GM19395 (cell line): ENCODE results near the gene PIK3CB.
A peak's percentile ranks its signal among the peaks of the same experiment; 100 is the strongest.
"Not testable (repeated sequence)": the region's sequence is repeated elsewhere in the genome, so short reads cannot be mapped to it uniquely, and the experiment has no call there.

ENCODE experiments used
- ATAC-seq: cut with Tn5 transposase; IDR thresholded peaks from one replicate; pipeline ENCODE4 v1.9.1; 2021; ENCODE audit warnings: mild to moderate bottlenecking, moderate library complexity; ENCODE audit not compliant: unreplicated experiment

Gene PIK3CB

DNA sequence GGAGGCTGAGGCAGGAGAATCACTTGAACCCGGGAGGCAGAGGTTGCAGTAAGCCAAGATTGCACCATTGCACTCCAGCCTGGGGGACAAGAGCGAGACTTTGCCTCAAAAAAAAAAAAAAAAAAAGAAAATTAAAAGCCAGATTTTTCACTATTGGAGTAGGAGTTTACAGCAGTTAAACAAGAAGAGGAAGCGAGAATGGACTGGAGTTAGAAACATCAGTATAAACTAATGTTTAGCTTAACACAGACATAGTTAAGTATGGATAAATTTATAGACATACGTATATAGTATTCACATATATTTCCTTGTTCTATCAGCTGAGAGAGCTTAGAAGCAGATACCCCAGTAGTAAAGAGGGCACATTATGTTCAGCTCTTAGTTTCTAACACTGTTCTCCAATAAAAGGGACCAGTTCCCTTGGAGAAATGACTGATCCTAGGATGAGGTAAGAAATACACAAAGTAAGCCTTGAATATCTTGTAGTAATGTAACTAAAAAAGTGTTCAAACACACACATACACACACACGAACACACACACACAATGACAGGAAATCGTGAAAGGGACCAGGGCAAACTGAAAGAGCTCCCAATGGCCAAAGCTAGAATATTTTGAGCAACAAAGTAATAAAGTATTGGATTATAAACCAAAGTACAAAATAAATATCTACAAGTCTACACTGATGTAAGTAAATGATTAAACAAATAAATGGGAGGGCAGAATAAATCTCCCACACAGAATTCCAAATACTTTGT is 25.1 kb downstream of the PIK3CB start:
- ATAC-seq, result no peak

DNA sequence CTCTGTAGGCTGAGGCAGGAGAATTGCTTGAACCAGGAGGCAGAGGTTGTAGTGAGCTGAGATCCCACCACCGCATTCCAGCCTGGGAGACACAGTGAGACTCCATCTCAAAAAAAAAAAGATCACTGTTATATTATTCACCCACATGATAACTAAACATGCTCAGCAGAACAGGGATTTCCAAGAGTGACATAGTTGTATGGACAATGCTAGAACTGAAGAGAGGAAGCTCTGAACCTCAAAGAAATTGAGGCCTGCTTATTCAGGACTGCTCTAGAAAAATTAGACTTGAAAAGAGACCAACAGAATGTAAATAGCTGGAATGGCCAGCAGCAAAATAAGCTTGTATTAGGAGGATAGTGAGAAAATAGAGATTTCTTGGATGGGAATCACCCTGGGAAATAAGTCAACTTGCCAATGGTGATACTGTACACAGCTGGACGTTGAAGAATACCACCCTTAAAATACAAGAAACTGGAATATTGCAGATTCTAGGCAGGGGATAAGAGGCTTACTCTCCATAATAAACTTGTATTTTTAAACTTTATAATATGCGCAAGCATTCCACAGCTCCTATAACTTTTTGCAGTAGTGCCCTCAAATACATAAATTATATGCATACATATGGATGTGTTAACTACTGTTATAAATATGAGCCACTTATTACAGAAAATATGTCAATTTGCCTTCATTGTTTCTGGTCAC is 28.2 kb downstream of the PIK3CB start:
- no peak for ATAC-seq

DNA sequence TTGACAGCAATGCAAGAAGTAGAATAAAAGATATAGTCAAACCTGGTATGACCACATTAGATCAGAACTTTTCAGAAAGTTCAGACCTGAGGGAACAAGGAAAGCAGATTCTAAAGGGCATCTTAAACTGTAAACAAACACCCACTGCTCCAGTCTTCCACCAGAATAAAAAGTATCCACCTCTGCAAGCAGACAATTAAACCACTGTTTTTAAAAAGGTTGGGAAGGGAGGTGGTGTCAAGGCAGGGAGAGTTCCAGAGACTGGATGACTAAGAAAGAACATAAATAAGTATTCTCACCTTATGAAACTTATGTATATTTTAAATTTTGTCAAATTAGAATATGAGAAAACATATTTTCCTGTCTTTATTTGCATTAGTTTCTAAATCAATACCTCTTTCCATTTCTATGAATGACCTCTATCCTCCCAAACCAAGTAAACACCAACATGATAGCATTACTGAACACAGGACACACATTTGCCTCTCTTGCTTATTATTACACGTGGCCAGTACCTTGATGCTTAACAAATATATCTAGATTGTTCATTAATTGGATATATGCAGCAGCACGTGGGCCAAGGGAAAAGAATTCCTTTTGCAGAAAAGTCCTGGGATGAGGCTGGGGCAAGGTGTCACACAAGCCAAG is 31.6 kb downstream of the PIK3CB start:
- ATAC-seq, result no peak

DNA sequence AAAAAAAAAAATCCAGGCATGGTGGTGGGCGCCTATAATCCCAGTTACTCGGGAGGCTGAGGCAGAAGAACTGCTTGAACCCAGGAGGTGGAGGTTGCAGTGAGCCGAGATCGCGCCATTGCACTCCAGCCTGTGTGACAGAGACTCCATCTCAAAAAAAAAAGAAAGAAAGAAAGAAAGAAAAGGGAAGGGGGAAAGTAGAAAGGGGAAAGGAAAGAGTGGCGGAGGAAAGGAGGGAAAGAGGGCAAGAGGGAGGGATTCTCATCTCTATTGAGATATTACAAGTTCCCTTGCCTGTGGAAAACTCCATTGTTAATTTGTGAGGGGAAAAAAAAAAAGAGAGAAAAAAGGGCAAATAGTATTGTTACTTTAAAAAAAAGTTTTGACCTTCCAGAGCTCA is 32.5 kb downstream of the PIK3CB start:
- ATAC-seq, result not testable (repeated sequence)

DNA sequence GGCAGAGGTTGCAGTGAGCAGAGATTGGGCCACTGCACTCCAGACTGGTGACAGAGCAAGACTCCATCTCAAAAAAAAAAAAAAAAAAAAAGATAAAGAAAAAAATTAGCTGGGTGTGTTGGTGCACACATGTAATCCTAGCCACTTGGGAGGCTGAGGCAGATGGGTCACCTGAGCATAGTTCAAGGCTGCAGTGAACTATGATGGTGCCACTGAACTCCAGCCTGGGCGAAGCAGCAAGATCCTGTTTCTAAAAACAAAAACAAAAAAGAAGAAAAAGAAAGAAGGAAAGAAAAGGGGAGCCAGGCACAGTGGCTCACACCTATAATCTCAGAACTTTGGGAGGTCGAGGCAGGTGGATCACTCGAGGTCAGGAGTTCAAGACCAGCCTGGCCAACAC is 32.9 kb downstream of the PIK3CB start:
- ATAC-seq, result no peak

DNA sequence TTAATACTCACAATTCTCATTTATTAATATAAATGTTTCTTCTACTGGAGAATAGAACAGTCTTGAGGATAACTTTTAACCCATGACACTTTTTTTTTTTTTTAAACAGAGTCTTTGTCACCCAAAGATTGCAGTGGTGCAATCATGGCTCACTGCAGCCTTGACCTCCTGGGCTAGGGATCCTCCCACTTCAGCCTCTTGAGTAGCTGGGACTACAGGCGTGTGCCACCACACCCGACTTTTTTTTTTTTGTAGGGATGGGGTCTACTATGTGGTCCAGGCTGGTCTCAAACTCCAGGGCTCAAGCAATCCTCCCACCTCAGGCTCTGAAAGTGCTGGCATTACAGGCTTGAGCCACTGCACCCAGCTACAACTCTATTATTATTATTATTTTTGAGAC is 34.5 kb downstream of the PIK3CB start:
- no peak for ATAC-seq

DNA sequence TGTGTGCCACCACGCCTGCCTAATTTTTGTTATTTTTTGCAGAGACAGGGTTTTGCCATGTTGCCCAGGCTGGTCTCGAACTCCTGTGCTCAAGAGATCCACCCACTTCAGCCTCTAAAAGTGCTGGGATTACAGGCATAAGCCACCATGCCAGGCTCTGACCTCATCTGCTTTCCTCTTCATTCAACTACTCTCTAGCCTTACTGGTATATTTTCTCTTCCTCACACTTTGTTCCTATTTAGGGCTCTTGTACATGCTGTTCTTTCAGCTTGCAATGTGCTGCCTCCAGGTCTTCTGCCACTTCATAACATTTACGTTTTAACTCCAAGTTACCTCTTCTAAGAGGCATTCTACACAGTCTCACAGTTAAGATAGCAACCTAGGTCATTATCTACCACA is 34.9 kb downstream of the PIK3CB start:
- no peak for ATAC-seq

DNA sequence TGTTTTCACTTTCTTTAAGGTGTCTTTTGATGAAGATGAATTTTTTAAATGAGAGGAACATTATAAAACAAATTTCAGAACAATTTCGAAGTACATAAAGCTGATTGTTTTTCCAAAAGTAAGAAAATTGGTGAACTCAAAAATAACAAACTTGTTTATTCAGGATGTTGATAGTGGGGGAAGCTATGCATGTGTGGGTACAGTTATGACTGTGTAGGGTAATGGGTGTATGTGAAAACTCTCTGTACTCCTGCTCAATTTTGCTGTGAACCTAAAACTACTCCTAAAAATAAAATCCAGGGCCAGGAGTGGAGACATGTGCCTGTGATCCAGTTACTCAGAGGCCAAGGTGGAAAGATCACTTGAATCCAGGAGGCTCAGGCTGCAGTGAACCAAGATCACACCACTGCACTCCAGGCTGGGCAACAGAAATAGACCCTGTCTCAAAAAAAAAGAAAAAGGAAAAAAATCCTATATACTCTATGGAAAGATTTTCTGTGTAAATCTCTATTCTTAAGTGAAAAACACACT is 37.2 kb downstream of the PIK3CB start:
- ATAC-seq, result no peak

DNA sequence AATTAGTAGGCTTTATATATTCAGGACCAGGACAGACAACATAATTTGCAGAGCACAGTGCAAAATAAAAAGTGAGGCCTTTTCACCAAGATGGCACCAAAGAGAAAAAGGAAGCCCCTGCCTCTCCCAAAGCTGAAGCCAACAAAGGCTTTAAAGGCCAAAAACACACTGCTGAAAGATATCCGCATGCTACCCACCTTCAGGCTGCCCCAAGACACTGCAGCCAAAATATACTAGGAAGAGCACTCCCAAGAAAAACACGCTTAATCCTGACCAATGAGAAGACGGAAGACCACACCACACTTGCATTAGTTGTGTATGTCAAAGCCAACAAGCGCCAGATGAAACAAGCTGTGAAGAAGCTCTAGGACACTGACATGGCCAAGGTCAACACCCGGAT is 38.0 kb downstream of the PIK3CB start:
- no peak for ATAC-seq

DNA sequence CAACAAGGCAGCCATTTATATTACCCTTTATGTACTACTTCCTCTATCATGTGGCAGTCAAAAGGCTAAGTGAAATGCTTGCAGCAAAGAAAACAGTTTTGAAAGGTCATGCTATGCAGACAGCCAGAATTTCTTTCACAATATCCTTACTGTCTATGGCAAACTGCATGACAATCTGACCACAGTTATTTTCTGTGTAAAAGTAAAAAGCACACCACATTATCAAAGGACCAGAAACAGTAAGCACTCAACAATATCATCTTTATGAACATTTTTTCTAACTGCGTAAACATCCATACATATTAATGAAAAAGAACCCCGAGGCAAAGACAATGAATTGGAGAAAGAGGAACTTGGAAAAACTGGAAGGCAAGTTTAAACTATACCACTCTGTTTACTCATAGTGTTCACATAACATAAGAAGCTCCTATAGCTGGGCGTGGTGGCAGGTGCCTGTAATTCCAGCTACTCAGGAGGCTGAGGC is 47.9 kb downstream of the PIK3CB start:
- ATAC-seq, result no peak

DNA sequence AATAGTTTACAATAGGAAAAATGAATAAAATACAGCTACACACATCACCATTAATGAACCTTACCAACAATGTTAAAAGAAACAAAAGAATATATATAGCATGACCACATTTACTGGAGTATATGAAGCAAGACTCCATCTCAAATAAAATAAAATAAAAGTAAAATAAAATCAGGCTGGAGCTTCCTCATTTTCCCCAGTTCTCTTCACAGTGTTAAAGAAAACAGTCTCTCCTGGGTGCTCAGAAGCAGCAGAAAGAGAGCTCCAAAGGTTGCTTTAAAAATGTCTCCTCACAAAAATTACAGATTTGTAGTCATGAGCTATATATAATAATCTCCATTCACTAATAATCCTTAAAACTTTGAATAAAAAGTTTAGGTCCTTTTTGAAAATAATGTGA is 48.8 kb downstream of the PIK3CB start:
- ATAC-seq, result no peak

DNA sequence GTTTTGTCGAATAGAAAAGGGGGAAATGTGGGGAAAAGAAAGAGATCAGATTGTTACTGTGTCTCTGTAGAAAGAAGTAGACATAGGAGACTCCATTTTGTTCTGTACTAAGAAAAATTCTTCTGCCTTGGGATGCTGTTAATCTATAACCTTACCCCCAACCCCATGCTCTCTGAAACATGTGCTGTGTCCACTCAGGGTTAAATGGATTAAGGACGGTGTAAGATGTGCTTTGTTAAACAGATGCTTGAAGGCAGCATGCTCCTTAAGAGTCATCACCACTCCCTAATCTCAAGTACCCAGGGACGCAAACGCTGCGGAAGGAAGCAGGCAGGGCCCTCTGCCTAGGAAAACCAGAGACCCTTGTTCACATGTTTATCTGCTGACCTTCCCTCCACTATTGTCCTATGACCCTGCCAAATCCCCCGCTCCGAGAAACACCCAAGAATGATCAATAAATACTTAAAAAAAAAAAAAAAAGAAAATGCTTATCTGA is 49.3 kb downstream of the PIK3CB start:
- ATAC-seq, result not testable (repeated sequence)

DNA sequence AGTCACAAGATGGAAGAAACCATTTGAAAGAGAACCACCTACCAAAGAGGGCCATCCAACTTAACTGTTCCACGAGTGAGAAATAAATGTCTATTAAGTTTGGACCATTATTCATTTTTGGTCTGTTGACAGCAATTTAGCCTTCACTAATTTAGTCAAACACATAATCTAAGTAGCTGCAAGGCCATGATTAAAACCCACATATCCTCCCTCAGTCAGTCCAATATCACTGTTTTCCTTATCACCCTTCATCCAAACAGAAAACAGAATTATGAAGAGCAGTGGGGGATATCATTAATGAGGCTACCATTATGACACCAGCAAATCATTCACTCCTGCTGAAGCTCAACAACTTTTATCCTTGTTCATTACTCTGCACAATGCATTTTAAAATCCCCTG is 52.0 kb downstream of the PIK3CB start:
- no peak for ATAC-seq

DNA sequence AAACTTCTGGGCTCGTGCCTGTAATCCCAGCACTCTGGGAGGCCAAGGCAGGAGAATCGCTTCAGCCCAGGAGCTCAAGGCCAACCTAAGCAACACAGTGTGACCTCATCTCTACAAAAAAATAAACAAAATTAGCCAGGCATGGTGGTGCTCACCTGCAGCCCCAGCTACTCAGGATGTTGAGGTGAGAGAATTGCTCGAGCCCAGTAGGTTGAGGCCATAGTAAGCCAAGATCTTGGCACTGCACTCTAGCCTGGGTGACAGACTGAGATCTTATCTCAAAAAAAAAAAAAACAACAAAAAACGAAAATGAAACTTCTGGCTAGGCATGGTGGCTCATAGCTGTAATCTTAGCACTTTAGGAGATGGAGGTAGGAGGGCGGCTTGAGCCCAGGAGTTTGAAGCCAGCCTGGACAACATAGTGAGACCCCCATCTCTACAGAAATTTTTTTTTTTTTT is 53.7 kb downstream of the PIK3CB start:
- ATAC-seq, result peak; percentile 82

DNA sequence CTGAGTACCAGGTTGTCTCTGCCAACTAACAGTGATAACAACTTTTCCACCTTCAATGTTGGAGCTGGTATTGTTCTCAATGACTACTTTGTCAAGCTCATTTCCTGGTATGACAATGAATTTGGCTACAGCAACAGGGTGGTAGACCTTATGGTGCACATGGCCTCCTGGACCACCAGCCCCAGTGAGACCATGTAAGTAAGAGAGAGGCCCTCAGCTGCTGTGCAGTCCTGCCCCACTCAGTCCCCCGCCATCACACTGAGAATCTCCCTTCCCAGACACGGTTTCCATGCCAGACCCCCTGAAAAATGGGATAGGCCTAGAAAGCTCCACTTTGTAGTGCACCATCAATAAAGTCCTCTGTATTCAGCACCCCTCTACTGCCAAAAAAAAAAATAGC is 56.1 kb downstream of the PIK3CB start:
- no peak for ATAC-seq

DNA sequence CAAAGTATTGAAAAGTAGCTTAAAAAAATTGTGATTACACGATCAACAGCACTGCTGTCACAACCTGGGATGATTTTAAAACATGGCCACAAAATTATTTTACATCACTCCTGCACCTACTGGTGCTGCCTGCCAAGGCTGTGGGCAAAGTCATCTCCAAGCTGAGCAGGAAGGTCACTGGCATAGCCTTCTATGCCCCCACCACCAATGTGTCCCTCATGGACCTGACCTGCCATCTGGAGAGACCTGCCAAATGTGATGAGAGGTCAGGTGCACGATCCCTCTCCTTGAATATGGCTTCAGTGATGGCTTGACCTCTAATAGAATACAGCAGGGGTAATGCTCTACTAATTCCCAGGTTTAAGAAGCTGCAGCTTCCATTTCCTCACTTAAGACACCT is 57.8 kb downstream of the PIK3CB start:
- no peak for ATAC-seq

DNA sequence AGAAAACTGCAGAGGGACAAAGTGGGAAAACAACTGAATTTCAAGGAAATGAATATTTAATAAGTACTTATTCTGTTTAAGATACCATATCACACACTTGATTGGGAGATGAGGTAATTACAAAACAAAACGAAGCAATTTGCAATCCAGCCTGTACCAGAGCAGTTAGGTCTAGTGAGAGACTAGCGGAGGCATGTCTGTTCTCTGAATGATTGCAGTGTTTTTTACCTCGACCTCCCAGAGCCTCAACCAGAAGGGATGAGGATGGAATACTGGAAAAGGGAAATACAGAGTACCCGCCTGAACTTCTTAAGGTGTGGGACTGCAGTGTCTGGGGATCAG is 59.5 kb downstream of the PIK3CB start:
- ATAC-seq, result no peak

DNA sequence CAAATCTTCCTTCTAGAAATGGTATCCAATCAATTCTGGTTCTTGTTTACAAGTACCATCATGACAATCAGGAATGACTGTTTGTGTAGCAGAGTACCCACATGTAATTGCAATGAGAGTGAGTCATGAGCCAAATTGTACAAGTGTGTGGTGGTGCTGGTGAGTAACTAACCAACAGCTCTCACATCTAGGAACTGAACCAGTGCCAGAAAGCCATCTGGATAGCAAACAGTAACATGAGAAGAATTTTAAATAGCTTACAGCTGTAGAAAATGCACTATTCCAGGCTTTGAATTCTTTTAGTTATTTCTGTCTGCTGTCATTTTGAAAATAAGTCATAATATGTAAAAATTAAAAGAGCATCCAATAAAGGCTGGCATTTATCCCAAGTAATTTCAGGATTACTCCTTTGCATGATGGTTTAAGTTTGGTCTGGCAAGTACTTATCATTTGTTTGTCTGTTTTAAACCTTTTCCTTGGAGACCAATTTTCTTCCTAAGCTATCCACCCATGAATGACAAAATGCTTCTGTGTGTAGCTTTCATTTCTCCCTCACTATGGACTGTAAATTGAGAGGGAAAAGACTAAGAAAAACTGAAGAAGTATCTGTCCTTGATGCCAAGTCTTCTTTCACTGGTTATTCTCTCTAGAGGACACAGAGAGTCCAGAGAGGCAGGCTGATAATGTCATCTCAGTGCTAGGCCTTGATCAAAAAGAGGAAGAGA is 60.0 kb downstream of the PIK3CB start:
- ATAC-seq, result peak; percentile 61

DNA sequence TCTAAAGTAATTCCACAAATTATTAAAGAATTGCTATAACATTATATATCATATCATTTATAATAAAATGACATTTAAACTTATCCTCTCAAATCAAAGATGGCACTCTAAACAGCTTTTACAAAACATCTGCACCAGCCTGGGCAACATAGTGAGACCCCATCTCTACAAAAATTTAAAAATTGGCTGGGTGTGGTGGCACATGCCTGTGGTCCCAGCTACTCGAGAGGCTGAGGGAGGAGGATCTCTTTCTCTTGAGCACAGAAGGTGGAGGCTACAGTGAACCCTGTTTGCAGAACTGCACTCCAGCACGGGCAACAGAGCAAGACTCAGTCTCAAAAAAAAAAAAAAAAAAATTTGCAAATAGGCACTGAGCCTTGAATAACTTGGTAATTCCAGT is 63.1 kb downstream of the PIK3CB start:
- no peak for ATAC-seq

DNA sequence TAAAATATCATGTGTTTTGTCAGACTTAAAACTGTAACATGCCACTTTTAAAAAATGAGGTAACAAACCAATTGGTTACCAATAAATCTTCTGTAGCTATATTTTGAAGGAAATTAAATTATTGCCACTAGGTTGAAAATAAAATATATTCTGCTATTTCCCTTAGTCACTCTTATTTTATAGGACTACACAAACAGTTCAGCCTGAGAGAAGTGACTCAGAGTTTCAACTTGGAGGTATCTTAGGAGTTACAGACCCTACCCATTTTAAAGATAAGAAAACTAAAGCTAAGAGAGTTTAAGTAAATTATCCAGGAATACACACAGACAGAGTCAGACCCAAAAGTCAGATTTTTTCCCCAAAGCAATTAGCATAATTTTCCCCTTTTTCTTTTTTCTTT is 65.1 kb downstream of the PIK3CB start:
- ATAC-seq, result no peak

DNA sequence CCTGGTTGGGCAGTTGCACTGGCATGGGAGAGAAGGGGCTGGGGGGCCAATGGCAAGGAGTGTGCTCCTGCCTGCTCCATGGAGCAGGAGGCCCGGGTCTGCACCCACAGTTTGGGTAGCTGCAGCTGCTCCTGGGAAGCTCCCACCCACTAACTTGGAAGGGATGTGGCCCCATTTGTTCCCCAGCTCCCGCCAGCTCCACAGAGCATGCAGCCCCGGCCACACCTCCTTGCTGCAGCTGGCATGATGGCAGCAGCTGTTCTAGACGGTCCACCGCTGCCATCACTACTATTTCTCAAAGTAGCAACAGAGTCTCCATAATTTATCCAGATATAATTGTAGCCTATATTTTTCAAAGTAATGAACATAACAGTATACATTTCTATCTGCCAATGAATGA is 65.8 kb downstream of the PIK3CB start:
- ATAC-seq, result no peak
